Nephron progenitor cell (in vitro differentiated cells): ENCODE results near the gene LAS1L.
"Not testable (repeated sequence)": the region's sequence is repeated elsewhere in the genome, so short reads cannot be mapped to it uniquely, and the experiment has no call there.

Experiments used
- DNase-seq: peaks from one replicate; pipeline ENCODE4 v3.0.0; 2021
- H3K27ac Mint-ChIP-seq: 2 replicates; pipeline ENCODE4 v1.8.0; 2021; ENCODE audit warnings: mild to moderate bottlenecking, moderate library complexity, mixed read lengths
- H3K27me3 Mint-ChIP-seq: 2 replicates; pipeline ENCODE4 v1.8.0; 2021; ENCODE audit warnings: mild to moderate bottlenecking, low read depth, mixed read lengths; ENCODE audit not compliant: poor library complexity
- H3K36me3 Mint-ChIP-seq: 2 replicates; pipeline ENCODE4 v1.8.0; 2021; ENCODE audit warnings: low read depth, mixed read lengths
- H3K4me1 Mint-ChIP-seq: 2 replicates; pipeline ENCODE4 v1.8.0; 2021; ENCODE audit warnings: mixed read lengths
- H3K4me3 Mint-ChIP-seq: 2 replicates; pipeline ENCODE4 v1.8.0; 2021; ENCODE audit warnings: mild to moderate bottlenecking, moderate library complexity, mixed read lengths
- H3K9me3 Mint-ChIP-seq: 2 replicates; pipeline ENCODE4 v1.8.0; 2021; ENCODE audit warnings: mild to moderate bottlenecking, moderate library complexity, mixed read lengths
- CTCF ChIP-seq: fragments of 200-600 bp; sonication (generic); IDR thresholded peaks from 2 replicates; pipeline ENCODE4 v1.5.0; 2021; ENCODE audit warnings: antibody characterized with exemption

The LAS1L gene

GRCh38 chrX:65524139-65524538 lies 10.4 kb downstream of the LAS1L start:
- H3K36me3 Mint-ChIP-seq = peaks cover 42% of the 10 kb centered on the region
- H3K9me3 Mint-ChIP-seq = peaks cover 38% of the 10 kb centered on the region
- no peak overlapping the region for H3K4me3 Mint-ChIP-seq
- H3K27me3 Mint-ChIP-seq = no peaks in the 10 kb centered on the region
- no peak for TF ChIP-seq CTCF
- peaks cover 8% of the 10 kb centered on the region for H3K4me1 Mint-ChIP-seq
- no peak overlapping the region for H3K27ac Mint-ChIP-seq
- DNase-seq = no peak

DNA sequence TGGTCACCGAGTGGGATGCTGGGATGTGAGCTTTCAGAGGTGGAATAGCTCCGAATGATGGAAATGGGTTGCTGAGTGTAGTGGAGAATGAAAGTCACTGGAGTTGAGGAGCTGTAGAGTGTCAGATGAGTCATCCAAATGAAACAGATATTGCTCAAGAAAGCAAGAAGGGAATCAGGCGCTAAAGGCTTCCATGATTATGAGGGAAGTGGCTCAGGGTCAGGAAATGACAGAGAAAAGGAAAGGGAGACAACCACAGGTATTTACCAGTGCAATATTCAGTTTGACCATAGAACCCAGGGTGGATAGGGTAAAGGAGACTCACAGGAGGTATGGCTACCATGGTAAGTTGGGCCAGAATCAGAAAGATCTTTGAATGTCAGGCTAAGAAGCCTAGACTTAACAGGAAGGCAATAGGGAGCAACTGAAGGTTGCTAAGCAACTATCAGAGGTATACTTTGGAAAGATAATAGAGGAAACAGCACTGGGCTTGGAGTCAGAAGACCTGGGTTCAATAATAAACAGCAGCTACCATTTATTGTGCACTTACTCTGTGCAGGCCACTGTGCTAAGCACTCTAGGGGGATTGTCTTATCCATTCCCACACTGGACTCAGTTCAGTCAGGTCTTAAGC lies 11.7 kb downstream of the LAS1L start:
- no peak for TF ChIP-seq CTCF
- peak overlapping the region; percentile 16 for H3K27ac Mint-ChIP-seq
- H3K9me3 Mint-ChIP-seq = peaks cover 32% of the 10 kb centered on the region
- H3K4me3 Mint-ChIP-seq = no peak overlapping the region
- peaks cover 8% of the 10 kb centered on the region for H3K4me1 Mint-ChIP-seq
- H3K27me3 Mint-ChIP-seq = peaks cover 3% of the 10 kb centered on the region
- peaks cover 42% of the 10 kb centered on the region for H3K36me3 Mint-ChIP-seq
- no peak for DNase-seq

GRCh38 chrX:65519530-65519929 lies 15.1 kb downstream of the LAS1L start:
- Mint-ChIP-seq H3K27ac (peak overlapping the region; percentile 84), H3K9me3 (peaks cover 28% of the 10 kb centered on the region), H3K36me3 (peaks cover 36% of the 10 kb centered on the region)
- H3K27me3 Mint-ChIP-seq, H3K4me1 Mint-ChIP-seq, DNase-seq, H3K4me3 Mint-ChIP-seq: not testable (repeated sequence)

- H3K27me3 Mint-ChIP-seq, DNase-seq, H3K4me3 Mint-ChIP-seq, H3K4me1 Mint-ChIP-seq: not testable (repeated sequence)
- Mint-ChIP-seq H3K27ac (peak overlapping the region; percentile 84), H3K9me3 (peaks cover 28% of the 10 kb centered on the region), H3K36me3 (peaks cover 32% of the 10 kb centered on the region)
Measured at GRCh38 chrX:65518980-65519379, 15.6 kb downstream of the LAS1L start.

- H3K36me3 Mint-ChIP-seq = peaks cover 30% of the 10 kb centered on the region
- H3K4me3 Mint-ChIP-seq = no peak overlapping the region
- H3K4me1 Mint-ChIP-seq = no peaks in the 10 kb centered on the region
- peaks cover 26% of the 10 kb centered on the region for H3K9me3 Mint-ChIP-seq
- no peak for DNase-seq
- H3K27ac Mint-ChIP-seq = no peak overlapping the region
- TF ChIP-seq CTCF = no peak
- peaks cover 3% of the 10 kb centered on the region for H3K27me3 Mint-ChIP-seq
Measured at GRCh38 chrX:65517923-65518322, 16.7 kb downstream of the LAS1L start.

DNA sequence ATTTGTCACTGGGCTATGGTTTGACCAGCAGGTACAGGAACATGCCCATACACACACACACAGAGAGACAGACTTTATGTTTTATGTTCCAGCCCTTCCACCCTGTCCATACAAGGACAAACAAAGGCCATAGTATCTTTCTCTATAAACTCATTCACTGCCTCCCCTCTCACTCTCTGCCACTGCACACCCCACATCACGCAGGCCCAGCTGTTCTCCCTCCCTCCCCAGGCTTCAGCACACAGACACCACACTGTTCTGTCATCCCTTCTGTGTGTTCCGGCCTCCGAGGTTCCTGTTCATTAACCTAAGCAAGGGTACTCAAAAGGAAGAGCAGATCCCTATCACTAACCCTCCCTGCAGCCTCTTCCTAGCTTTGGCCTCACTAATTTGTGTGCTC lies 17.8 kb downstream of the LAS1L start:
- H3K27me3 Mint-ChIP-seq = peaks cover 3% of the 10 kb centered on the region
- H3K9me3 Mint-ChIP-seq = peaks cover 17% of the 10 kb centered on the region
- H3K27ac Mint-ChIP-seq = no peak overlapping the region
- no peak for DNase-seq
- H3K4me1 Mint-ChIP-seq = no peaks in the 10 kb centered on the region
- peaks cover 22% of the 10 kb centered on the region for H3K36me3 Mint-ChIP-seq
- TF ChIP-seq CTCF = no peak
- no peak overlapping the region for H3K4me3 Mint-ChIP-seq

DNA sequence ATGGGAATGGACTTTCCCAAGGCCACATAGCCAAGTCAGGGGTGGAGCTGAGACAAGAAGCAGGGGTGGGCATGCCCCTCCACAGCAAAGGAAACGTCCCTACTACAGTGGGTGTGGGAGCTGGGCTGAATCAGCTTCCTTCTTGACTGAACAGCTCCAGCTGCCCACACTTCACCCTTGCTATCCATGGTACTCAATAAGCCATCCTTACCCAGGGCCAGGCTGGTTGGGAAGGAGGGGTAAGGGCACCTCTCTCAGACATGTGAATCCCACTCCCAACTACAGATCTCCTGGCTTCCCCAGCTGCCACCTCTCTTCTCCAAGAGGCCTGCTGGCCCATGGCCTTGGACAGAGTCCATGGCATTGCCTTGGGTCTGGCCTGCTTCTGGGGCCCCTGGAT lies 21.0 kb downstream of the LAS1L start:
- H3K36me3 Mint-ChIP-seq = peaks cover 16% of the 10 kb centered on the region
- no peak for DNase-seq
- no peak overlapping the region for H3K4me3 Mint-ChIP-seq
- TF ChIP-seq CTCF = no peak
- no peaks in the 10 kb centered on the region for H3K27me3 Mint-ChIP-seq
- no peak overlapping the region for H3K27ac Mint-ChIP-seq
- peaks cover 7% of the 10 kb centered on the region for H3K9me3 Mint-ChIP-seq
- no peaks in the 10 kb centered on the region for H3K4me1 Mint-ChIP-seq
